MCF 10A (cell line): ENCODE results near the gene SYNPR. TPM values are rescaled to one million over a fixed set of nuclear protein-coding genes. Genes with fewer than 3 reads are reported as not detected.

Experiments used
- BruUV-seq: library from RNA; stranded (reverse); fragments of 400-500 nt; replicated peaks from 2 replicates; lab custom pipeline; 2021; lab: Mats Ljungman, UMichigan
- CTCF ChIA-PET: fragments of 300-600 bp; sonication (Branson Sonifier 250); formaldehyde crosslinking; extraction: SDS; loops from one replicate; lab custom pipeline; 2021; ENCODE audit warnings: antibody characterized with exemption, inconsistent platforms; lab: Yijun Ruan, JAX
- POLR2A ChIA-PET: fragments of 300-600, 350-650 bp; sonication (Branson Sonifier 250); formaldehyde crosslinking; extraction: SDS; loops from one replicate; lab custom pipeline; 2020; ENCODE audit warnings: antibody characterized with exemption, inconsistent platforms; lab: Yijun Ruan, JAX
- DNase-seq: peaks from one replicate; pipeline ENCODE4 v3.0.0-alpha.2; 2018; ENCODE audit not compliant: unreplicated experiment
- H3K27ac Mint-ChIP-seq: one replicate; pipeline ENCODE4 v1.8.0; 2022; ENCODE audit warnings: mild to moderate bottlenecking, low read depth, mixed read lengths; ENCODE audit not compliant: unreplicated experiment
- H3K27me3 Mint-ChIP-seq: one replicate; pipeline ENCODE4 v1.8.0; 2022; ENCODE audit warnings: mixed read lengths; ENCODE audit not compliant: insufficient read depth, unreplicated experiment
- H3K36me3 Mint-ChIP-seq: one replicate; pipeline ENCODE4 v1.8.0; 2022; ENCODE audit warnings: mild to moderate bottlenecking, moderate library complexity, mixed read lengths; ENCODE audit not compliant: insufficient read depth, unreplicated experiment
- H3K4me1 Mint-ChIP-seq: one replicate; pipeline ENCODE4 v1.8.0; 2022; ENCODE audit warnings: mixed read lengths; ENCODE audit not compliant: insufficient read depth, unreplicated experiment
- H3K4me3 Mint-ChIP-seq: one replicate; pipeline ENCODE4 v1.8.0; 2022; ENCODE audit warnings: mild to moderate bottlenecking, moderate library complexity, mixed read lengths; ENCODE audit not compliant: unreplicated experiment
- H3K9me3 Mint-ChIP-seq: one replicate; pipeline ENCODE4 v1.8.0; 2022; ENCODE audit warnings: mixed read lengths; ENCODE audit not compliant: unreplicated experiment
- CTCF ChIP-seq: fragments of 200-600 bp; IDR thresholded peaks from one replicate; pipeline ENCODE4 v1.8.0; 2022; ENCODE audit warnings: antibody characterized with exemption, mild to moderate bottlenecking; ENCODE audit not compliant: unreplicated experiment
- intact Hi-C: fragments of 100-400 bp; cut with micrococcal nuclease; formaldehyde crosslinking; loops from 2 replicates; pipeline ENCODE4 v1.14.1; 2022
- total RNA-seq: library from RNA; stranded (reverse); gene quantifications from 2 replicates; pipeline ENCODE4 v1.2.3, GENCODE V29; 2022

The SYNPR gene
- total RNA-seq, 1 experiment from 2014 or later = not detected

GRCh38 chr3:63538919-63539318 lies 260.8 kb downstream of the SYNPR start:
- no TSS peak for BruUV-seq
- POLR2A ChIA-PET = no interaction called here
- Mint-ChIP-seq H3K9me3 (no peaks in the 10 kb centered on the region), H3K36me3 (no peaks in the 10 kb centered on the region), H3K27me3 (no peaks in the 10 kb centered on the region), H3K4me1 (no peaks in the 10 kb centered on the region), H3K27ac (no peak overlapping the region), H3K4me3 (no peak overlapping the region)
- intact Hi-C loops = no loop called here
- no peak for DNase-seq
- CTCF ChIA-PET = no interaction called here
- TF ChIP-seq CTCF = no peak

GRCh38 chr3:63555767-63556166 lies 277.7 kb downstream of the SYNPR start:
- no TSS peak for BruUV-seq
- Mint-ChIP-seq H3K27ac (no peak overlapping the region), H3K9me3 (no peaks in the 10 kb centered on the region), H3K4me1 (no peaks in the 10 kb centered on the region), H3K36me3 (no peaks in the 10 kb centered on the region), H3K4me3 (no peak overlapping the region), H3K27me3 (peaks cover 37% of the 10 kb centered on the region)
- CTCF ChIA-PET = no interaction called here
- DNase-seq = no peak
- TF ChIP-seq CTCF = no peak
- POLR2A ChIA-PET = no interaction called here
- intact Hi-C loops = no loop called here

GRCh38 chr3:63556401-63556800 lies 278.3 kb downstream of the SYNPR start:
- intact Hi-C loops = no loop called here
- ChIA-PET POLR2A (no interaction called here), CTCF (no interaction called here)
- Mint-ChIP-seq H3K4me3 (no peak overlapping the region), H3K27me3 (peaks cover 31% of the 10 kb centered on the region), H3K9me3 (no peaks in the 10 kb centered on the region), H3K36me3 (no peaks in the 10 kb centered on the region), H3K27ac (no peak overlapping the region), H3K4me1 (no peaks in the 10 kb centered on the region)
- no peak for DNase-seq
- TF ChIP-seq CTCF = no peak
- no TSS peak for BruUV-seq

- no peaks in the 10 kb centered on the region for H3K36me3 Mint-ChIP-seq
- CTCF ChIA-PET = no interaction called here
- no peaks in the 10 kb centered on the region for H3K4me1 Mint-ChIP-seq
- BruUV-seq = no TSS peak
- H3K27me3 Mint-ChIP-seq = peaks cover 35% of the 10 kb centered on the region
- no peak for DNase-seq
- no peaks in the 10 kb centered on the region for H3K9me3 Mint-ChIP-seq
- TF ChIP-seq CTCF = no peak
- H3K4me3 Mint-ChIP-seq = no peak overlapping the region
- POLR2A ChIA-PET = no interaction called here
- H3K27ac Mint-ChIP-seq = no peak overlapping the region
- intact Hi-C loops = no loop called here
Observed at GRCh38 chr3:63557912-63558311, 279.8 kb downstream of the SYNPR start.
